ENCODE measurements around the gene PRMT3.

The PRMT3 gene

DNA sequence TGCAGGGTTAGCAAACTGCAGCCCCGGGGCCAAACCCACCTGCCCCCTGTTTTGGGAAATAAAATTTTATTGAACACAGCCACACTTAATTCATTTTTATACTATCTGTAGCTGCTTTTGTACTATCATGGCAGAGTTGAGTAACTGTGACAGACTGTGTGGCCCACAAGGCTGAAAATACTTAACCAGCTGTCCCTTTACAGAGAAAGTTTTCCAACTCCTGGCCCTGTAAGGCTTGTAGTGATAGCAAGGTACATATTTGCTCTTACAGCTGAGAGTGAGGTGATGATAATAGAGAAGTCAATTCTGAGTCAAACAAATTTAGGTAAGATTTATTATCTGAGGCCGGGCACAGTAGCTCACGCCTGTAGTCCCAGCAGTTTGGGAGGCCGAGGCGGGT is 124.5 kb downstream of the PRMT3 start:
- CTCF ChIA-PET = no interaction called here

DNA sequence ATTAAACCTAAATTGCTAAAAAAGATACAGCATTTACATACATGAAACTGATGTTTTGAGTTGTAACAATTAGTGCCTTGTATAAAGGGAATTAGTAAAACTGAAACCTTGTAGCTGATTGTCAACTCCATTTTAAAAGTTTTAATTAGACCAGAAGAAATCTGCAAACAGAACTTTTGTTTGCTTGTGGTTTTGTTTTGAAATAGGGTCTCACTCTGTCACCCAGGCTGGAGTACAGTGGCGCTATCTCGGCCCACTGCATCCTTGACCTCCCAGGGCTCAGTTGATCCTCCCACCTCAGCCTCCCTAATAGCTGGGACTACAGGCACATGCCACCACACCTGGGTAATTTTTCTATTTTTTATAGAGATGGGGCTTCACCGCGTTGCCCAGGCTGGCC is 125.4 kb downstream of the PRMT3 start:
- no peak for TF ChIP-seq ZNF239 (tag by site-specific recombination; IDR thresholded peaks at IDR 0.05)
- TF ChIP-seq ZNF157 (tag by site-specific recombination; IDR thresholded peaks at IDR 0.05) = no peak
- TF ChIP-seq, protein P1, sequence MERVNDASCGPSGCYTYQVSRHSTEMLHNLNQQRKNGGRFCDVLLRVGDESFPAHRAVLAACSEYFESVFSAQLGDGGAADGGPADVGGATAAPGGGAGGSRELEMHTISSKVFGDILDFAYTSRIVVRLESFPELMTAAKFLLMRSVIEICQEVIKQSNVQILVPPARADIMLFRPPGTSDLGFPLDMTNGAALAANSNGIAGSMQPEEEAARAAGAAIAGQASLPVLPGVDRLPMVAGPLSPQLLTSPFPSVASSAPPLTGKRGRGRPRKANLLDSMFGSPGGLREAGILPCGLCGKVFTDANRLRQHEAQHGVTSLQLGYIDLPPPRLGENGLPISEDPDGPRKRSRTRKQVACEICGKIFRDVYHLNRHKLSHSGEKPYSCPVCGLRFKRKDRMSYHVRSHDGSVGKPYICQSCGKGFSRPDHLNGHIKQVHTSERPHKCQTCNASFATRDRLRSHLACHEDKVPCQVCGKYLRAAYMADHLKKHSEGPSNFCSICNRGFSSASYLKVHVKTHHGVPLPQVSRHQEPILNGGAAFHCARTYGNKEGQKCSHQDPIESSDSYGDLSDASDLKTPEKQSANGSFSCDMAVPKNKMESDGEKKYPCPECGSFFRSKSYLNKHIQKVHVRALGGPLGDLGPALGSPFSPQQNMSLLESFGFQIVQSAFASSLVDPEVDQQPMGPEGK (tag by site-specific recombination; IDR thresholded peaks at IDR 0.05) = no peak
- no peak for TF ChIP-seq ZNF843 (tag by site-specific recombination; IDR thresholded peaks at IDR 0.05)
- no peak for TF ChIP-seq ZNF341 (tag by site-specific recombination; IDR thresholded peaks at IDR 0.05; ENCODE audit: low read depth)
- Histone ChIP-seq H3K4me1 (ENCODE audit: control insufficient read depth, insufficient read depth, low read length) (no peaks in the 10 kb centered on the region), H3K4me3 (ENCODE audit: low read depth, low read length) (no peak overlapping the region), H3K27ac (ENCODE audit: extremely low read depth, low read depth, low read length) (no peak overlapping the region), H3K36me3 (ENCODE audit: control insufficient read depth in 2 of 2, insufficient read depth in 1 of 2, low read length in 2 of 2) (peaks cover 0 to 4% of the 10 kb centered on the region in 2 experiments; a peak in 1 of 3 replicates), H3K9me3 (ENCODE audit: control insufficient read depth, insufficient read depth, low read depth, low read length) (no peaks in the 10 kb centered on the region)
- ChIA-PET POLR2A (no interaction called here), CTCF (no interaction called here)

More for the DNA sequence above, 124.5 kb downstream of the PRMT3 start:
- no peaks in the 10 kb centered on the region for H3K4me1 ChIP-seq (ENCODE audit: control insufficient read depth, insufficient read depth, low read length)
- POLR2A ChIA-PET = no interaction called here
- peaks cover 0 to 5% of the 10 kb centered on the region in 2 experiments; a peak in 1 of 3 replicates for H3K36me3 ChIP-seq (ENCODE audit: control insufficient read depth in 2 of 2, insufficient read depth in 1 of 2, low read length in 2 of 2)
- no peak for TF ChIP-seq ZBTB20 (tag by site-specific recombination; IDR thresholded peaks at IDR 0.05)
- TF ChIP-seq ZNF544 (tag by site-specific recombination; IDR thresholded peaks at IDR 0.05) = no peak
- no peak overlapping the region for H3K4me3 ChIP-seq (ENCODE audit: low read depth, low read length)
- no peak overlapping the region for H3K27ac ChIP-seq (ENCODE audit: extremely low read depth, low read depth, low read length)
- no peaks in the 10 kb centered on the region for H3K9me3 ChIP-seq (ENCODE audit: control insufficient read depth, insufficient read depth, low read depth, low read length)

DNA sequence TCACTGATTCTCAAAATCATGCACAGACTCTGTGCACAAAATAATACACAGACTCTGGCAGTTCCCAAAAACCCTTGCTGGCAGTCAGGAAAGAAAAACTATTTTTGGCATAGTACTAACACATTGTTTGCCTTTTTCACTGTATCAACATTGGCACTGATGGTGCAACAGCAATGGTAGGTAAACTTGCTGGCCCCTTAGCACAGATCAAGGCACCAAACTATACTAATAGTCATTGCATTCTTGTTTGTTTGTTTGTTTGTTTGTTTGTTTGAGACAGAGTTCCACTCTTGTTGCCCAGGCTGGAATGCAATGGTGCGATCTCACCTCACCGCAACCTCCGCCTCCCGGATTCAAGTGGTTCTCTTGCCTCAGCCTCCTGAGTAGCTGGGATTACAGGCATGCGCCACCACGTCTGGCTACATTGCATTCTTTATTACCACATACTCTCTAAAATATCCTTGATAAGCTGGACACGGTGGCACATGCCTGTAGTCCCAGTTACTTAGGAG is 130.9 kb downstream of the PRMT3 start:
- H3K27ac ChIP-seq (ENCODE audit: extremely low read depth, low read depth, low read length) = no peak overlapping the region
- H3K4me1 ChIP-seq (ENCODE audit: control insufficient read depth, insufficient read depth, low read length) = no peaks in the 10 kb centered on the region
- no peak for TF ChIP-seq ZNF670 (tag by site-specific recombination; IDR thresholded peaks at IDR 0.05; ENCODE audit: low read depth)
- TF ChIP-seq ZNF221 (tag by site-specific recombination; IDR thresholded peaks at IDR 0.05; ENCODE audit: borderline replicate concordance) = no peak
- no peak for TF ChIP-seq ZNF223 (tag by site-specific recombination; IDR thresholded peaks at IDR 0.05)
- no peak for TF ChIP-seq ZNF677 (tag by site-specific recombination; IDR thresholded peaks at IDR 0.05)
- H3K36me3 ChIP-seq (ENCODE audit: control insufficient read depth in 2 of 2, insufficient read depth in 1 of 2, low read length in 2 of 2) = no peaks in the 10 kb centered on the region
- no peaks in the 10 kb centered on the region for H3K9me3 ChIP-seq (ENCODE audit: control insufficient read depth, insufficient read depth, low read depth, low read length)
- ChIA-PET POLR2A (no interaction called here), CTCF (no interaction called here)
- H3K4me3 ChIP-seq (ENCODE audit: low read depth, low read length) = no peak overlapping the region

- CTCF ChIA-PET = interaction anchor here (1.2 kb wide), 1 partner anchor 125 kb away, joined by 4 read pairs; no protein-coding TSS in a partner anchor
- TF ChIP-seq ZNF843 (tag by site-specific recombination; IDR thresholded peaks at IDR 0.05) (no peak), ZNF174 (tag by site-specific recombination; IDR thresholded peaks at IDR 0.05) (no peak), ZXDB (tag by site-specific recombination; IDR thresholded peaks at IDR 0.05) (no peak), ZNF433 (tag by site-specific recombination; IDR thresholded peaks at IDR 0.05; ENCODE audit: low read depth) (no peak)
- POLR2A ChIA-PET = no interaction called here
- Histone ChIP-seq H3K4me3 (ENCODE audit: low read depth, low read length) (no peak overlapping the region), H3K9me3 (ENCODE audit: control insufficient read depth, insufficient read depth, low read depth, low read length) (no peaks in the 10 kb centered on the region), H3K27ac (ENCODE audit: extremely low read depth, low read depth, low read length) (no peak overlapping the region), H3K4me1 (ENCODE audit: control insufficient read depth, insufficient read depth, low read length) (no peaks in the 10 kb centered on the region), H3K36me3 (ENCODE audit: control insufficient read depth in 2 of 2, insufficient read depth in 1 of 2, low read length in 2 of 2) (no peaks in the 10 kb centered on the region)
Observed at GRCh38 chr11:20522536-20522935, 135.0 kb downstream of the PRMT3 start.

DNA sequence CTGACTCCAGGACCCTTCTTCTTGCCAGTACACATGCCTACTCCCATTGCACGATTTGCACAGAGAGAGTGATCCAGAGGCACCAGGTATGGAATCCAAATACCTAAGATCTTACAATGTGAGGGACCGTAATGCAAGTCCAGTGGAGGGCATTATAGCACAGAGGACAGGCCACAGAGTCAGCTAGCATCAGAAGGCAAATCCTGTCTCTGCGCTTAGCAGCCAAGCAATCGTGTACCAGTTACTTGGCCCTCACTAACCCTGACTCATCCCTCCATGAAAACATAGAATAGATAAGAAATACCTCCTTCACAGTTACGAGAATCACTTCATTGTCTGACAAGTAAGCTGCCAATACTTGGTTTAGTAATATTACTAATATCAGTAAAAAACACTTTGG is 142.2 kb downstream of the PRMT3 start:
- Histone ChIP-seq H3K4me3 (ENCODE audit: low read depth, low read length) (no peak overlapping the region), H3K9me3 (ENCODE audit: control insufficient read depth, insufficient read depth, low read depth, low read length) (no peaks in the 10 kb centered on the region), H3K27ac (ENCODE audit: extremely low read depth, low read depth, low read length) (no peak overlapping the region), H3K36me3 (ENCODE audit: control insufficient read depth in 2 of 2, insufficient read depth in 1 of 2, low read length in 2 of 2) (no peaks in the 10 kb centered on the region), H3K4me1 (ENCODE audit: control insufficient read depth, insufficient read depth, low read length) (no peaks in the 10 kb centered on the region)
- CTCF ChIA-PET = no interaction called here
- POLR2A ChIA-PET = no interaction called here
- no peak for TF ChIP-seq ZNF555 (tag by site-specific recombination; conservative IDR thresholded peaks at IDR 0.05)
- TF ChIP-seq ZNF366 (tag by site-specific recombination; conservative IDR thresholded peaks at IDR 0.05) = no peak
- no peak for TF ChIP-seq ZBTB7A (tag by site-specific recombination; IDR thresholded peaks at IDR 0.05; ENCODE audit: low read depth)
- TF ChIP-seq ZNF138 (tag by site-specific recombination; IDR thresholded peaks at IDR 0.05; ENCODE audit: borderline replicate concordance) = no peak
- no peak for TF ChIP-seq EGR2 (tag by site-specific recombination; IDR thresholded peaks at IDR 0.05; ENCODE audit: low read depth)
- no peak for TF ChIP-seq KLF8 (tag by site-specific recombination; IDR thresholded peaks at IDR 0.05)
- no peak for TF ChIP-seq GLI4 (tag by site-specific recombination; IDR thresholded peaks at IDR 0.05)
- TF ChIP-seq, protein P2, sequence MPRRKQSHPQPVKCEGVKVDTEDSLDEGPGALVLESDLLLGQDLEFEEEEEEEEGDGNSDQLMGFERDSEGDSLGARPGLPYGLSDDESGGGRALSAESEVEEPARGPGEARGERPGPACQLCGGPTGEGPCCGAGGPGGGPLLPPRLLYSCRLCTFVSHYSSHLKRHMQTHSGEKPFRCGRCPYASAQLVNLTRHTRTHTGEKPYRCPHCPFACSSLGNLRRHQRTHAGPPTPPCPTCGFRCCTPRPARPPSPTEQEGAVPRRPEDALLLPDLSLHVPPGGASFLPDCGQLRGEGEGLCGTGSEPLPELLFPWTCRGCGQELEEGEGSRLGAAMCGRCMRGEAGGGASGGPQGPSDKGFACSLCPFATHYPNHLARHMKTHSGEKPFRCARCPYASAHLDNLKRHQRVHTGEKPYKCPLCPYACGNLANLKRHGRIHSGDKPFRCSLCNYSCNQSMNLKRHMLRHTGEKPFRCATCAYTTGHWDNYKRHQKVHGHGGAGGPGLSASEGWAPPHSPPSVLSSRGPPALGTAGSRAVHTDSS (tag by site-specific recombination; IDR thresholded peaks at IDR 0.05) = no peak
- TF ChIP-seq GFI1B (tag by site-specific recombination; IDR thresholded peaks at IDR 0.05) = no peak
- TF ChIP-seq ZNF214 (tag by site-specific recombination; IDR thresholded peaks at IDR 0.05; ENCODE audit: borderline replicate concordance) = no peak
